GM19025 (cell line): ENCODE measurements around the gene ZCCHC17.
"Not testable (repeated sequence)": the region's sequence is repeated elsewhere in the genome, so short reads cannot be mapped to it uniquely, and the experiment has no call there.

Source experiments
- ATAC-seq: cut with Tn5 transposase; IDR thresholded peaks from one replicate; pipeline ENCODE4 v1.9.1; 2021; ENCODE audit warnings: mild to moderate bottlenecking, low read depth, moderate library complexity; ENCODE audit not compliant: unreplicated experiment

ZCCHC17 gene

GRCh38 chr1:31368611-31369107, 71.8 kb downstream of the ZCCHC17 start:
- no peak for ATAC-seq

DNA sequence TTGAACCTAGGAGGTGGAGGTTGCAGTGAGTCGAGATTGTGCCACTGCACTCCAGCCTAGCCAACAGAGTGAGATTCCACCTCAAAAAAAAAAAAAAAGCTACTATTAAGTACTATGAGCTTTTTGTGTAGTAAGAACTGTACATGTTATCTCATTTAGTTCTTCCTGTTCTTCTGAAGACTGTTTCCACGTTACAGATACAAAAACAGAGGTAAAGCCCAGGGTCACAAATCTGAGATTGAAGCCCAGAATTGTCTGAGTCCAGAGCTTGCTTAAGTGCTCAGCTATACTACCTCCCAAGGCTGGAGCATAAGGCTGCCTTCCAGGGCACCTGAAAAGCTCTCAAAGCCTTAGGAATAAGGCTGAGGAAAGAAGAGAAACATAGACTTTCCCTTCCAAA, 73.2 kb downstream of the ZCCHC17 start:
- ATAC-seq = no peak

DNA sequence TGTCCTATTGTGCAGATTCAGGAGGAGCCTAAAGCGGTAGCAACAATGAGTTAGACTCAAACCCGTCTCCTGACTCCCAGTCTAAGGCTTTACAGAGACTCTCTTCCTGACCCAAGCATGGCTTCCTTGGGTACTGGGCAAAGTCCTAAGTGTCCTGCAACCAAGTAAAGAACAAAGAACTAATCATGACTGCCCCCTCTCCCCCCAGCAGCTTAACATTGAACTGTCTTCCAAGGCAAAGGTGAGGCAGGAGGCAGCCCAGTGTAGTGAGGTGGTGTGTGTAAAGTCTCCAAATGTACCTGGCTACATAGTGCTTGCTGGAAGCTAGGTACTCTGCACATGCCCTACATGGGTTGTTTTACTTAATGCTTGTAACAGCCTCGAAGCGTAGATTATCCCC, 73.7 kb downstream of the ZCCHC17 start:
- no peak for ATAC-seq

GRCh38 chr1:31371121-31371959, 74.5 kb downstream of the ZCCHC17 start:
- no peak for ATAC-seq

DNA sequence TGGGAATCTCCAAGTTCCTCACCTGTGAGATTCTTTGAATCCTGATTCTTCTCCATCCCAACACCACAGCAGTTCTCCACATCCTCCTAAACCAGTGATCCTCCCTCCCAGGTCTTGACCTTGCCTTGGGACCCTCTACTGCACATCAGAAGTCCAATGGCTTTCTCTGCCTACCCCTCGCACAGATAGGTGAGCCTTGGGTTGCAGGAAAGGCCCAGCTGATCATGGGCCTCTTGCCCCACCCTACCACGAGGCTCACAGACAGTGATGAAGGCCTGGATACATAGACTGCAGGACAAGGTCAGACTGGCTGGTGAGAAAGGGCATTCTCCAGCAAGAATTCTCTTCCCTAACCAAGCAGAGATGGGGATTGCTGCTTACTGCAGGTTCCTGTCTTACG, 75.2 kb downstream of the ZCCHC17 start:
- ATAC-seq = no peak

DNA sequence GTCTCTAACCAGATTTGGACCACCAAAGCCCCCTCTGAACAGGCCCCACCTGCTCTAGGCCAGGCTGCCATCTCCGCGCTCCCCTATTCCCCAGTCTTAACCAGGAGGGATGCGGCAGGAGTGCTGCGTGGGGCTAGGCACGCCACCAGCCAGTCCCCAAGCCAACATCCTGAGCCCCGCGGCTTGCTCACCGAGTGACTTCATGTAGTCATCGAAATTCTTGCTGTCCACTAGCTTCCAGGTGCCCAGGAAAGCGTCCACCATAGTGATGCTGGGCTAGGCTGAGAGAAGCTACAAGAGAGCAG, 75.9 kb downstream of the ZCCHC17 start:
- no peak for ATAC-seq

GRCh38 chr1:31373056-31373896, 76.4 kb downstream of the ZCCHC17 start, which contains the start of gene FABP3:
Gene FABP3, minus strand, starts transcription at chr1:31373076. Its CDS starts 62 bp downstream, at chr1:31373014.
- no peak for ATAC-seq

GRCh38 chr1:31373897-31374486, 77.2 kb downstream of the ZCCHC17 start:
- no peak for ATAC-seq

DNA sequence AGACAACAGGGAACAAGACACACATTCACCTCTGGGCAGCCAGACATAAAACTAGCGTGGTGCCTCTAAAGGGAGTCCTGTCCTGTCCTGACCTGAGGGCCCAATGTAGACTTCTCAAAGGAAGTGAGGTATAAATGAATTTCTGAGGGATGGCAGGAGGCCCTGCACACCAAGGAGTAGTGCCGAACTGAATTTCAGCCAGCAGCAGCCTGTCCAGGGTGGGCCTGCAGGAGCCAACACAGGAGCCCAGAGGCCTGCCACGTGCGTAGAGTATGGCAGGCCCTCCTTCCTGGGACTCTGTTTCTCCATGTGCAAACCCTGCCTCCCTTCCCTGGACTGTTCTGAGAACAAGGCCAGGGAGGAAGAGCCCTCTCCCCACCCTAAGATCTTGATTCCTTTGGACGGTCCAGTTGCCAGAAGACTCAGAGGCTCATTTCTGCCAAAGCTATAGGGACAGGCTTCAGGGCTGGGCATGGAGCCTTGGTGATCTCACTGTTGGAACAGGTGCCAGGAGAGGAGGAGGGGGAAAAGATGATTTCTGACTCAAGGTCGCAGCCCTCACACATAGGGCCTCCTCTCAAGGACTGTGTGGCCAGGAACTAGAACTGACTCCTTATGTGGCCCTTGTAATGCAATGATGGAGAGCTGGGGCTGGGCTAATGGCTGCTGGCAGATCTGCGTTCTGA, 77.8 kb downstream of the ZCCHC17 start:
- no peak for ATAC-seq

GRCh38 chr1:31376375-31377134, 79.7 kb downstream of the ZCCHC17 start:
- ATAC-seq = no peak

DNA sequence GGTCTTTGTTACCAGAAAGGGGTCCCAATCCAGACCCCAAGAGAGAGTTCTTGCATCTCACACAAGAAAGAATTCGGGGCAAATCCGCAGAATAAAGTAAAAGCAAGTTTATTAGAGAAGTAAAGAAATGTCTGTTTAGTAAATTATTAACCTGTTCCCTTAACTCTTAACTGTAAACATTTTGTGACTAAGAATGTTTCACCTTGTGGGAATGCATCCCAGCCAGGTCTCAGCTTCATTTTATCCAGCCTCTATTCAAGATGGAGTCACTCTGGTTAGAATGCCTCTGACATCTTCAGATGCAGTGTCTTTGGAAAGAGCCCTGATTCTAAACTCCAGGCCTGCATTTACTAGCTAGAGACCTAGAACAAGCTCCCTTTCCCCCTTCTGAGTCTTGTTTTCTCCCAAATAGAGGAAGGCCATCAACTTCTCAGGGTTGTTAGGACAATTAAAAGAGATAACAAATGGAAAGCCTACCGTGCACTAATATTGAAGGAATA, 80.6 kb downstream of the ZCCHC17 start:
- ATAC-seq = no peak

DNA sequence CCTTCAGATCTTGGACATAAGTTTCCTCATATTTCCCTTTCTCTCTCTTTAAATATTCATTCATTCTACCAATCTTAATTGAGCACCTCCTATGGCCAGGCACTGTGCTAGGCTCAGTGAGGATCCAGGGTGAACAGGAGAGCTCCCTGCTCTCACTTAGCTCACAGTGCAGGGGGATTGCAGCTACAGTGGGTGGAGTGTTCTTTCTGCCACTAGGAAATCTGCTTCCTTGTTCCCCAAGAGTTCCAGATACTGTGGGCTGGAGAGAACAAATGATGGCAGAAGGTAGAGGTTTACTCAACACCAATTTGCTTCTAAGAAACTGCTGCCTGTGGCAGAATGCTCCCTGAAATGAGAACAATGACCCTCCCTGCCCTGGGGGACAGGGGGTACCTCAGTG, 81.2 kb downstream of the ZCCHC17 start:
- ATAC-seq = no peak

- no peak for ATAC-seq
These were observed 83.3 kb downstream of the ZCCHC17 start for GRCh38 chr1:31380181-31380580.

DNA sequence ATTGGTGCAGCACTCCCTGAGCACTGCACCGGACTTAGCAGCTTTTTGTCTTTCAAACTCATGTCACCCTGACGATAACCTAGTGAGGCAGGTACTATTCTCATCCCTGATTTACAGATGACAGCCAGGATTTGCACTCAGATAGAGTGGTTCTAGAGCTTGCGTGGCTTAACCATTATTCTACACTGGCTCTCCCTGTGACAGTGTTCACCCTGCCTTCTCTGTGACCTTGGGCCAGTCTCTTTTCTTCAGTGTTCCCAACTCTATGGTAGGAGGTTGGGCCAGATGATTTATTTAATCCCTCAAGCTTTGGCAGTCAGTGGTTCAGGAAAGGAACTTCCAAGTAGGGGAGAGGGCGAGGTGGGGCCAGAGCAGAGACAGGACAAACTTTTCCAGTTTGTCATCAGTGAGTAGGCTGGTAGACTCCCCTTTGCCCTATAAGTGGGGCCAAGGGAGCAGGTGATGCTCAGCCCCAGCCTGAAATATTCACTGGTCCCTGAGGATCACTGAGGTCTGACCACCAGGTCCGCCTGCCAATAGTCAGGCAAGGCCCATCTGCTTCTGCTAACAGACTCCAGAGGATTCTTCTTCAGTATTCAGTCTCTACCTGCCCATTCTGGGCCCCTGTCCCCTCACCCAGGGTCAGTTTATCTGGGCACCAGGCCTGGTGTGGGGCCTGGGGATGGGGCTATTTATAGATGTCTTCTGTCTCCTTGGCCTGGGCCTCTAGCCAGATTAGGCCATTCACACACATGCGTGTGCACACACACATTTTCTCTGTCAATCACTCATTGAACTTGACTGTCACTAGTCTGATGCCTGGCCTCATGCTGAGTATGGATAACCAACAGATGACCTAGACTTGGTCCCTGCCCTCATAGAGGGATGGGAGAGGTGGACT, 84.8 kb downstream of the ZCCHC17 start:
- no peak for ATAC-seq

GRCh38 chr1:31382379-31382989, 85.7 kb downstream of the ZCCHC17 start:
- no peak for ATAC-seq

GRCh38 chr1:31383967-31384366, 87.1 kb downstream of the ZCCHC17 start:
- no peak for ATAC-seq

- not testable (repeated sequence) for ATAC-seq
These were observed 89.9 kb downstream of the ZCCHC17 start for GRCh38 chr1:31386576-31387243.

GRCh38 chr1:31387612-31388011, 90.8 kb downstream of the ZCCHC17 start:
- no peak for ATAC-seq
